ENCODE data around the gene DTNBP1. TPM values are rescaled to one million over a fixed set of nuclear protein-coding genes. Genes with fewer than 3 reads are reported as not detected.

Gene DTNBP1
- total and polyA plus RNA-seq, 2 of the 4 experiments (the other 2 are of a cell fraction) = 4.8 to 18.7 TPM

GRCh38 chr6:15507746-15508145, 155.1 kb downstream of the DTNBP1 start:
- TF ChIP-seq CTCF (conservative IDR thresholded peaks at IDR 0.05; ENCODE audit: low read depth, low read length) = no peak
- TF ChIP-seq CEBPB (IDR thresholded peaks at IDR 0.05; ENCODE audit: low read depth, low read length) = no peak
- no peak for TF ChIP-seq MAFK (IDR thresholded peaks at IDR 0.05; ENCODE audit: low read depth, low read length)
- TF ChIP-seq, protein P1, sequence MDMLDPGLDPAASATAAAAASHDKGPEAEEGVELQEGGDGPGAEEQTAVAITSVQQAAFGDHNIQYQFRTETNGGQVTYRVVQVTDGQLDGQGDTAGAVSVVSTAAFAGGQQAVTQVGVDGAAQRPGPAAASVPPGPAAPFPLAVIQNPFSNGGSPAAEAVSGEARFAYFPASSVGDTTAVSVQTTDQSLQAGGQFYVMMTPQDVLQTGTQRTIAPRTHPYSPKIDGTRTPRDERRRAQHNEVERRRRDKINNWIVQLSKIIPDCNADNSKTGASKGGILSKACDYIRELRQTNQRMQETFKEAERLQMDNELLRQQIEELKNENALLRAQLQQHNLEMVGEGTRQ (IDR thresholded peaks at IDR 0.05; ENCODE audit: low read depth, low read length) = no peak
- TF ChIP-seq RCOR1 (IDR thresholded peaks at IDR 0.05; ENCODE audit: insufficient replicate concordance, low read length) = no peak
- no peak for TF ChIP-seq SMC3 (IDR thresholded peaks at IDR 0.05; ENCODE audit: low read depth, low read length)
- no peak for TF ChIP-seq RFX5 (IDR thresholded peaks at IDR 0.05; ENCODE audit: low read depth, low read length)
- TF ChIP-seq NFE2L2 (IDR thresholded peaks at IDR 0.05; ENCODE audit: low read depth, low read length) = no peak
- TF ChIP-seq FOS (IDR thresholded peaks at IDR 0.05; ENCODE audit: low read depth, low read length) = no peak
- TF ChIP-seq MAZ (IDR thresholded peaks at IDR 0.05; ENCODE audit: borderline replicate concordance, low read depth, low read length) = no peak
- TF ChIP-seq, protein P2, sequence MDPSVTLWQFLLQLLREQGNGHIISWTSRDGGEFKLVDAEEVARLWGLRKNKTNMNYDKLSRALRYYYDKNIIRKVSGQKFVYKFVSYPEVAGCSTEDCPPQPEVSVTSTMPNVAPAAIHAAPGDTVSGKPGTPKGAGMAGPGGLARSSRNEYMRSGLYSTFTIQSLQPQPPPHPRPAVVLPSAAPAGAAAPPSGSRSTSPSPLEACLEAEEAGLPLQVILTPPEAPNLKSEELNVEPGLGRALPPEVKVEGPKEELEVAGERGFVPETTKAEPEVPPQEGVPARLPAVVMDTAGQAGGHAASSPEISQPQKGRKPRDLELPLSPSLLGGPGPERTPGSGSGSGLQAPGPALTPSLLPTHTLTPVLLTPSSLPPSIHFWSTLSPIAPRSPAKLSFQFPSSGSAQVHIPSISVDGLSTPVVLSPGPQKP (IDR thresholded peaks at IDR 0.05; ENCODE audit: borderline replicate concordance, low read depth, low read length) = no peak
- TF ChIP-seq POLR2A (IDR thresholded peaks at IDR 0.05; ENCODE audit: low read depth, low read length) = no peak
- no peak for TF ChIP-seq BHLHE40 (IDR thresholded peaks at IDR 0.05; ENCODE audit: low read depth, low read length)
- no peak for TF ChIP-seq CHD1 (IDR thresholded peaks at IDR 0.05; ENCODE audit: low read depth, low read length)
- TF ChIP-seq MXI1 (IDR thresholded peaks at IDR 0.05; ENCODE audit: borderline replicate concordance, low read depth, low read length) = no peak
- no peak overlapping the region for H3K14ac ChIP-seq (replicated peaks; ENCODE audit: low read depth, low read length)
- H3K9me3 ChIP-seq (ENCODE audit: control insufficient read depth, insufficient read depth, low read length) = no peaks in the 10 kb centered on the region
- no TSS peak for BruUV-seq (replicated peaks)
- H3K9ac ChIP-seq (ENCODE audit: low read depth, low read length) = no peak overlapping the region
- no peak overlapping the region for H3K4ac ChIP-seq (ENCODE audit: low read depth, low read length)
- H3K4me3 ChIP-seq (ENCODE audit: insufficient read depth, low read depth, low read length) = no peak overlapping the region
- no peak overlapping the region for H3K23ac ChIP-seq (ENCODE audit: low read depth, low read length)
- H3K36me3 ChIP-seq (ENCODE audit: control insufficient read depth, insufficient read depth, low read length) = peaks cover 49% of the 10 kb centered on the region; the same call in 1 of the 2 replicates
- H2BK120ac ChIP-seq (ENCODE audit: low read depth, low read length) = no peak overlapping the region
- peaks cover 79% of the 10 kb centered on the region for H4K20me1 ChIP-seq (ENCODE audit: insufficient read depth, low read length)
- no peak overlapping the region for H3K4me2 ChIP-seq (ENCODE audit: low read depth, low read length)
- CTCF ChIA-PET = no interaction called here
- 0 out of 2 replicates have a peak overlapping the region, but pooled peaks have one; percentile 13 for H2AK5ac ChIP-seq (ENCODE audit: low read depth, low read length)
- no peak overlapping the region for H2BK20ac ChIP-seq (ENCODE audit: low read depth, low read length)
- intact Hi-C loops (cut with micrococcal nuclease) (loop anchor here (5.0 kb wide), 1 partner anchor 115 kb away; no protein-coding TSS in a partner anchor), dilution Hi-C loops (cut with HindIII; ENCODE audit: low sequenced_read_pairs, unreplicated experiment) (no loop called here), in situ Hi-C loops (cut with MboI; ENCODE audit: low sequenced_read_pairs) (no loop called here)
- H2AFZ ChIP-seq (replicated peaks; ENCODE audit: low read length, poor library complexity) = no peak overlapping the region
- H3K9me1 ChIP-seq (ENCODE audit: insufficient read depth, low read length) = peaks cover 41% of the 10 kb centered on the region
- H3K18ac ChIP-seq (ENCODE audit: low read depth, low read length) = no peak overlapping the region
- WGBS, 2 experiments (ENCODE audit: extremely low coverage in 2 of 2, insufficient read length in 1 of 2) = 100% methylated on average over 1 of the region's 14 CpGs; no CpG with 5 or more reads in 1 of the 2 experiments
- H3K56ac ChIP-seq (ENCODE audit: extremely low read depth, insufficient read depth, low read length) = no peak overlapping the region
- no peak overlapping the region for H4K5ac ChIP-seq (ENCODE audit: low read depth, low read length)
- no peak for DNase-seq
- no peak overlapping the region for H3K27ac ChIP-seq (ENCODE audit: insufficient read depth, low read length)
- POLR2A ChIA-PET (ENCODE audit: unreplicated experiment) = no interaction called here
- no peak overlapping the region for H2AK9ac ChIP-seq (replicated peaks; ENCODE audit: low read depth, low read length, poor library complexity)
- no peak overlapping the region for H2BK5ac ChIP-seq (ENCODE audit: low read depth, low read length, poor library complexity, severe bottlenecking)
- peaks cover 27 to 89% of the 10 kb centered on the region in 2 experiments for H3K79me1 ChIP-seq (ENCODE audit: low read depth in 1 of 2, low read length in 2 of 2)
- H3K27me3 ChIP-seq (ENCODE audit: control insufficient read depth, insufficient read depth, low read length) = no peaks in the 10 kb centered on the region
- no peak overlapping the region for H4K8ac ChIP-seq (ENCODE audit: low read depth in 2 of 2, low read length in 2 of 2)
- H4K91ac ChIP-seq (ENCODE audit: insufficient read depth, low read depth, low read length) = no peak overlapping the region
- ATAC-seq (ENCODE audit: low read depth) = no peak
- H2BK15ac ChIP-seq (ENCODE audit: low read depth, low read length) = no peak overlapping the region
- H3K4me1 ChIP-seq (ENCODE audit: control insufficient read depth, insufficient read depth, low read length) = peaks cover 31% of the 10 kb centered on the region
